HG03175 (cell line): ENCODE results near the gene ROBO1.

Source experiments
- ATAC-seq: cut with Tn5 transposase; IDR thresholded peaks from one replicate; pipeline ENCODE4 v1.9.1; 2021; ENCODE audit warnings: mild to moderate bottlenecking, moderate library complexity; ENCODE audit not compliant: unreplicated experiment

ROBO1 gene

DNA sequence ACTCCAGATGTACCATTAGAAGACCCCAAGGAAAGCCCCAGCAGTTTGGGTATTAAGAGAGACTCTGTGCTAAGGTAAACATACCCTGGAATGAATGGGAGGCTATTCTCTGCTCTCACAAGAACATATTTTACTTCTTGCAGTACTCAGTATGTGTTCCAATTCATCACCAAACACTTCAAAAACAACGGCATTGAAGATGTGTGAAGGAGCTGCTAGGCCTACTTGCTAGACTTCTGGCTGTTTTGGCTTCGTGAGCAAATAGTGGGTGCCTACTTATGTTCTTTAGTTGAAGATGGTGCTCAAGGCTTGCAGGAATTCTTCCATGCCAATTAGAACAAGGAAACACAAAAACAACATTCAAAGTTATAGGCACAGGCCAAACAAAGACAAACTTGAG lies 514.5 kb downstream of the ROBO1 start:
- ATAC-seq = no peak

DNA sequence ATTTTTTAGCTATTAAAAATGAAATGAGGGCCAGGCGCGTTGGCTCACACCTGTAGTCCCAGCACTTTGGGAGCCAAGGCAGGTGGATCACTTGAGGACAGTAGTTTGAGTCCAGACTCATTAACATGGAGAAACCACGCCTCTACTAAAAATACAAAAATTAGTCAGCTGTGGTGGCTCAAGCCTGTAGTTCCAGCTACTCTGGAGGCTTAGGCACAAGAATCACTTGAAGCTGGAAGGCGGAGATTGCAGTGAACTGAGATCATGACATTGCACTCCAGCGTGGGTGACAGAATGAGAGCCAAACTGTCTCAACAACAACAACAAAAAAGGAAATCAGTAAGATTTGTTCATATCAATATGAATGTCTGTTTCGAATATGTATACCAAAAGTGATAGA lies 517.1 kb downstream of the ROBO1 start:
- ATAC-seq = no peak

DNA sequence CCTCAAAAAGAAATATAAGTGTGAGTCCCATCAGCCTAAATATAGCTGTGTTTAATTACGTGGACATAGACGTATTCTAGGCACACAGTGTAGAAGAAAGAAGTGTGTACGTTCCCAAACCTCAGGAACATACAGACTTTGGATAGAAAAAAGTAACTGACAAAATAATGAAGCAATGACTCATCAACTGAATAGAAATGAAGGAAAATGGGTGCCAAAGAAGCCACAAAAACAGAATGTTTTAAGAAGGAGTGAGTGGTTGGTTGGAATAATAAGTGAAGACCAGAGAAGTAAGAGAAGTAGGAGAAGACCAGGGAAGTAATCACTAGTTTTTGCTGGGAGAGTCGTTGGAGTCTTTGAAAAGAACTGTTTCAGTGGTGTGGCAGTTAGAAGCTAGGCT lies 518.1 kb downstream of the ROBO1 start:
- ATAC-seq = no peak

DNA sequence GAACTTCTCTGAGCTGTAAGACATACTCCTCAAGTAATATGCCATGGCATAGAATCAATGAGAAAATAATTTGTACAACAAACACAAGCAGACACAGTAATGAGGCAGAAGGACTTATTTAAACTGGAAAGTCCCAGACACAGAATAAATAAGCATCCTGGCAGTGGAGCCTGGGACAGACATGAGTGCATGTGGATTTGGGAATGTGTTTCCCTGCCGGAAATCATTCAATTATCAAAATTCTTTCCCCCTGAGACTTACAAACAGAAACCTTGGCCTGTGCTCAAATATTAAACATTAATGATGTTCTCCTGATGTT lies 520.1 kb downstream of the ROBO1 start:
- no peak for ATAC-seq

DNA sequence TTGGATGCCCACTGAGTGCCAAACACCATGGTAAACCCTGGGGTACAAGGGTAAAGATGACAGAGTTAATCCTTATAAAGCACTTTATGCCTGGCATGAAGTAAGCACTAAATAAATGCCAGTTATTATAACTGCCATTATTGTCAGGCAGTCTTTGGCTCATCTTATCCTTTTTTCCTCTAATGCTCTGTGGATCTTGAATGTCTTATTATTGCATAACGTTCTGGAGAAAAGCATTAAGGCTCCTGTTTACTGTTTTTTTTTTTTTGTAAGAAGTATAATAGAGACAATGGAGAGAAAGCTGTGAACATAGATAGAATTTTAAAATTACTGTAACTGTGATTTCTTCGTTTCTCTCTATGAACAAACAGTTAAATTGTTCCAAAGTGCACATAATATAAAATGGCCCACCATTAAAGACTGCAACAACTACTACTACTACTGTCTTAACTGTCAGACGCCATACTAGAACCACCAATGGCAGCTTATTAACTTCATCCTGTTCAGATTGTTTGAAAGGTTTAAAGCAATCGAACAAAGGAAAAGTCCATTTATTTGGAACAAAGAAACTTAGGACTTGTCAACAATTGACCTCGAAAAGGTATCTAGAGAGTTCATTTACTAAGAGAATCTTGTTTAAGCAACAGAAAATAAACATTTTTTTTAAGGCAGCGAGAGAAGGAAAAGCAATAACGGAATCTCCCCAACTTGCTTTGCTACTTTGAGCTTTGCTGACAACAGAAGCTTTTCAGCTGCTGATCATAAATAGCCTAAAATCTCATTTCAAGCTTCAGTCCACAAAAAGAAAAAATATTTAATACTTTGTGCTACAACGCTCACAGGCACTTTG lies 520.7 kb downstream of the ROBO1 start:
- no peak for ATAC-seq

DNA sequence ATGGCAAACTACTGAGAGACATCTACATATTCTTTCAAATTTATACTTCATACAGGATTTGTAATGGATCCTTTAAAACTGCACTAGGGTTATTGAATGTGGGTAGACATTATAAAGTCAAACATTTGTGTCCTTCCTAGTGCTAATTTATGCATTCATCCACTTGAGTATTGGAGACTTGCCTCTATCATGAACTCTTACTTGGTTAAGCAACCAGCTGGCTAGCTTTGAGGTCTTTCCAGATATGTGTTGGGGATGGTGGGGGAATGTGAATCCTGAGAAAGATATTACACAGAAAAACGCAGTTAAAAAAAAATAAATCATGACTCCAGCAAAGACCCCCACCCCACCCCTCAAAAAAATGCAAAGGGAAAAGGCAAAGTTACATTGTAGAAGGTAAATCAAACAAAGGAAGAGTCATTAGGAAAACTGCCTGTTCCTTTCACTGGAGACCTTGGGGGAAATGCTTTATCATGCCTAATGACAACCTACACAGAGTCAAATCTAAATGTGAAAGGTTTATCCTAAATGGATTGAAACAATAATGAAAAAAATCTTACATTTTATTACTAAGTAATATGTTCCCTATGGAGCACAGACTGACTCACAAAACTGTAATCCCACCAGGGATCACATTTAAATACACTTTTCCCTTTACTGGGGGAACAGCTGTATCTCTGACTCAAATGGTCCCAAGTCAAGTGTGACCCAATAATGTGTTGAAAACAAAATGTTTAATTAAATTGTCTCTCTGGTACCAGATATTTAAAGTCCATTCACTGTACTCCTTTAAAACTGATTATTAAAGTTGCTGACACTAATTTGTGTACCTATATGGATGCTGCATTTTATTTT lies 522.3 kb downstream of the ROBO1 start:
- ATAC-seq = no peak

DNA sequence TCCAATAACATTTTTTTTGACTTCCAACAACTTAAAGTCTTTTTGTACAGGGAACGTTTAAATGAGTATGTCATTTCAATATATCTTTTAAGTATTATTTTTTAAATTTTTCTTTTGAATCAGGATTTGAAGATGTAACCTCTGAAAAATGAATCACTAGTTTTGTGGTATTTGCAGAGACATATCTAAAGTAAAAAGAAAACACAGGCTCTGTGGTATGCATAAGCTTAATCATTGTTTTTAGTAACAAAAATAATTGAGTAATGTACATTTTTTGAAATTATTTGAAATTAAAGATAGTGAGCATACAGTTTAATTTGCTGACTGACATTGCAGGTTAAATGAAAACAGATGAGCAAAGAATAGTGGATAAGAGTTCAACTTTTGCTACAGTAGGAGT lies 531.3 kb downstream of the ROBO1 start:
- no peak for ATAC-seq

DNA sequence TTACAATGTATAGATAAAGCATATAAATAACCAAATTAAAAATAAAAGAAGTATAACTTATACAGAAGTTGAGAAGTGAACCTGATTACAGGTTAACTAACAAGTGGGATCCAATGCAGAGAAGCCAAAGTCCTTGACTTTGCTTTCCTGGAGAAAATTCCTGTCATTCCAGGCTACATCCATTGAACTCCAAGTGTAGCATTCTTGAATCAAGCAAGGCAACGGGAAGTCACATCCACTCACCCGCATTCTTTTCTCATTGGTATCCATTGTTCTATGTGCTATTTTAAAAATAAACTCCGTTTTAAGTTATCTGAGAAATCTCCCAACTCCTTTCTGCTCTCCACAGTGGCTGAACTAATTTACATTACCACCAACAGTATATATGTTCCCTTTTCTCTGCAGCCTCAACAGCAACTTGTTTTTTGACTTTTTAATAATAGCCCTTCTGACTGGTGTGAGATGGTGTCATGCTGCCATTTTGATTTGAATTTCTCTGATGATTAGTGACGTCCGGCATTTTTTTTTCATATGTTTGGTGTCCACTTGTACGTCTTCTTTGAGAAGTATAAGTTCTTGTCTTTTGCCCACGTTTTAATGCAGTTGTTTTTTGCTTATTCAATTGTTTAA lies 534.3 kb downstream of the ROBO1 start:
- ATAC-seq = no peak

DNA sequence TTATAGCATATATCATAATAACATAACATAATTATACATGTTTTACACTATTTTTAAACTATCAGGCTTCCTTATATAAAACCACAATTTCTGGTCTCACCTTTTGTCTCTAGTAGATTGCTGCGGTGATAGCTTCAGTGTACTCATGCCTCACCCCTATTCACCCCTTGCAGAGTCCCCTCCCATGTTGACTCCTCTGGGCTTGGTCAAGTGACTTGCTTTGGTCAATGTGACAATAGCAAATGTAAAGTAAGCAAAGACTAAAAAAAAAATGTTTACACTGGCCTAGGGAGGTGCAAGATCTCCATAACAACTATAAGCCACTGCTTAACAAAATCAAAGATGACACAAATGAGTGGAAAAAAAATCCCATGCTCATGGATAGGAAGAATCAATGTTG lies 537.5 kb downstream of the ROBO1 start:
- no peak for ATAC-seq

DNA sequence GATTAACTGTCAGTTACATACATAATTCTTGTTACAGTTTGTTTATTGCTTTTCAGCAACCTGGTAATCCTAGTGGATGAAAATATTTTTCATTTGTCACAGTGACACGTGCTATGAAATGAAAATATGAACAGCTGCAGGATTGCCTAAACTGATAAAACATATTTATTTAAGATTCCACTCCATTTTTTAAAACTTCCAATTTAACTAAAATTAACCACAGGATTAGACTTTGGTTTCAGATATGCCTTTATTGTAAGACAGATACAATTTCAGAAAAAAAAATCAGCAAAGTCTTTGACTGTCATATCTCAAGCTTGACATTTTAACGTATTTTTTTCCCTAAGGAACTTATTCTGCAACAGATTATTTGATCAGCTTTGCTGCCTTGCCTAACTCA lies 550.7 kb downstream of the ROBO1 start:
- ATAC-seq = no peak

DNA sequence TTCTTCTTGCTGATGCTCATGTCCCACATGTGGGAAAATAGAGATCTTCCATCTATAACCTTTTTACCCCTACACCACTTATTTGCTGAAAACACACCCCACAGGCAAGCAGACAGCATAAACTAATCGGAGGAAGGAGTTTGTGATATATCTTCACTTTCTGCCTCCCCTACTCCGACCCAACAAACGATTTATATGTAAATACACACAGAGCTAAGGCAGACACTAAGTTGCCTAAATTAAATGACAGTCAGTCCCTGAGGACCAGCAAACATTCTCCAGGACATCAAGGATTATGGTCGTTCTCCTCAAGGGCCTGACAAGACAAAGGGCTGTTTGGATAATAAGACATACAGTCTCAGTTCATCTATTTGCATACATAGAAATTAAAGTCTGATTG lies 552.5 kb downstream of the ROBO1 start:
- no peak for ATAC-seq

DNA sequence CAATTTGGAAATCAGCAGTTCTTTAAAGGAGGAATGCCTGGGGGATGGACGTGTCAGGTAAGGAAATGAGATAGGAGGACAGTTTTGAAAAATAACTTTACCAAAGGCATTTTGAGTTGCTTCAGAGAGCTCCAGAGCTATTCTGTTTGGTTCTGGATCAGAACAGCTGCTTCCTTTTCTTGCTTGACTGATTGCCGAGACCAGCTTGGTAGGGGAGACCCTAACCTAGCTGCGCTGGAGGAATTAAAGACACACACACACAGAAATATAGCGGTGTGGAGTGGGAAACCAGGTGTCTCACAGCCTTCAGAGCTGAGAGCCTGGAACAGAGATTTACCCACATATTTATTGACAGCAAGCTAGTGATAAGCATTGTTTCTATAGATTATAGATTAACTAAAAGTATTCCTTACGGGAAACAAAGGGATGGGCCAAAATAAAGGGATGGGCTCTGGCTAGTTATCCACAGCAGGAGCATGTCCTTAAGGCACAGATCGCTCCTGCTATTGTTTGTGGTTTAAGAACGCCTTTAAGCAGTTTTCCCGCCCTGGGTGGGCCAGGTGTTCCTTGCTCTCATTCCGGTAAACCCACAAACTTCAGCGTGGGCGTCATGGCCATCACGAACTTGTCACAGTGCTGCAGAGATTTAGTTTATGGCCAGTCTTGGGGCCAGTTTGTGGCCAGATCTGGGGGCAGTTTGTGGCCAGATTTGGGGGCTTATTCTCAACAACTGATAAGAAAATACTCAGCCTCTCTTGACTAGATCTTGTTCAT lies 556.0 kb downstream of the ROBO1 start:
- ATAC-seq = no peak

DNA sequence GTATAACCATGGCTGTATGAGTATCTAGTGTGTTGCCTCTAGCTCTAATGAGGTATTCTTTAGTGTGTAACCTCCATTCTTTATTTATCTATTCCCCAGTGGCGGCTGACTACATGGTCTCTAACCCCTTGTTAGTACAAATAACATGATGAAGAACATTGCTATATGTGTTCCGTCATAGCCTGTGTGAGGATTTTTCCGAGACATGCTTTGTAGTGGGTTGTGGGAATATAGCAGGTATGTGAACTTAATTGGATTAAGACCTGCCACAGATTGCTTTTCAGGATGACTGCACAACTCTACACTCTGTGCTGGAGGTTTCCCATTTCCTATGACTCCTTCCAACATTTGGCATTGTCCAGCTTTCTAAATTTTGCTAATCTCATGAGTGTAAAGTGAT lies 563.4 kb downstream of the ROBO1 start:
- no peak for ATAC-seq

DNA sequence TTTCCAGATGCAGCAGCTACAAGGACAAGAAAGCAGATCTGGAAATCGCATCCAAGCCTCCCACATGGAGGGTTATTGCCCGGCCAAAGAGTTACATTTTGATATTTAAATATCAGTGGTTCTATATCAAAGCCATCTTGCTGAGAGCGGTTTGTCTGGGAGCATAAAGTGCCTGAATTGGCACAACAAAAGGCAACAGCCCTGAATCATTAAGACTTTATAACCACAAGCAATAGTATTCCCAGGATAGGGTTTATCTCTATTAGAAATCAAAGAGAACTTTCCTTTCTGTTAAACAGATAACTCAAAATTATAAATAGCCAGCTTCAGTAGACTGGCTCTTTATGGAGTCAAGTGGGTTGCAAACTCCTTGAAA lies 564.7 kb downstream of the ROBO1 start:
- ATAC-seq = no peak

DNA sequence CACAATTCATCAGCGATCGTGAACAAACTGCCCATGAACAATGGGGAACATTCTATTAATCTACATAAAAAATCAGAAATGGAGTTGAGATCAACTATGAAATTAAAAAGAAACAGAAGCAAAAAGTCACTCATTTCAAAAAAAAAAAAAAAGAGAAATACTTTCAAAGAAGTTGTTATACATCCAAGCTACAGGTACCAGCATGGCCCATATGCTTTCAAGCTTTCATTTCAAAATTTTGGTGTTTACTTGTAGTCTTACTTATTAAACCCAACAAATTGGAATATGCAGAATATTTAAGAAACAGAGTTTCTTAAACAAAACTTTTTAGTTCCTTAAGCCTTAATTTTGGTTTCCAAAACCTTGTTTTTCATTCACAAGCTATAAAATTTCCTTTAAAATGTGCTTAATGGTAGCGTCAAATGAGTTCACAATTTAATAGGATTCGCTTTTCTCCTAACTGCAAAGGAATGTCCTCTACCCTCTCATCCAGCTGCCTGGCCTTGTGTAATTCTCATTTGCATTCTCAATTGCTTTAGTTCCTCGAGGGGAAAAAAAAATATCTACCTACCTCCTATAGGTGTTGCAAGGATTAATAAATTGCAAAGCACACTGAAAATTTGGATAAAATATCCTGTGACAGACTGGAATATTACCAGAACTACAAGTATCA lies 565.2 kb downstream of the ROBO1 start:
- no peak for ATAC-seq

DNA sequence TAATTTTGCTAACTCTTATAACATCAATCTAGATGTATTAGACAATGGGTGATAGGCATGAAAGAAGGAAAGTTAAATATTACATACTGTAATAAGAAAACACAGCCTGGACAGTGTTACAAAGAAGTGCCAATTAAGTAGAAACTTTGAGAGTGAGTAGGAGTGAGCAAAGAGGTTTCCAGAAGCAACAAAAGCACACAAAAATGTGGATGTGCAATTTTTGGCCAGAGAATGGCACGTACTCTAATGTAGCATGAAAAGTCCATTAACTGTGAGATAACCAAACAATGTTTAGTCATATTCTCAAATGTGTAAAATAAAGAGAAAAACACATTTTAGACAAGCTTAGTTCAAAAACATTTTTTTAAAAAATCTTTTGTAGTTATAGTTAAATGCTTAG lies 567.3 kb downstream of the ROBO1 start:
- no peak for ATAC-seq

DNA sequence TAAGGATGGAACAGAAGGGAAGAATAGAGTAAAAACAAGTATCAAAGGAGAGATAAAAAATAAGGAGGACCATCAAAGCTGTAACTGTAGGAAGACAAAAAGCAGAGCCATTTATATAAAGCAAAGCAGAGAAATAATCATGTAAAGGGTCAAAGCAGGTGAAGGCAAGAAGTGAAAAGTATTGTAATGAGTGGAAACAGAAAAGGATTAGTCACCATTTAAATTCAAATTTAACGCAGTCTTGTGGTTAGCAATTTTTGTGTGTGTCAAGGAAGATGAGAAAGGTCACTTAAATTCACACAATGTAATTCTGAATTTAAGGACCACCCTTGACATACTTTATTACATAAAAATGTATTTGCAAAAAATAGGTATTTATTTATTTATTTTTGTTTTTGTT lies 567.8 kb downstream of the ROBO1 start:
- ATAC-seq = no peak

DNA sequence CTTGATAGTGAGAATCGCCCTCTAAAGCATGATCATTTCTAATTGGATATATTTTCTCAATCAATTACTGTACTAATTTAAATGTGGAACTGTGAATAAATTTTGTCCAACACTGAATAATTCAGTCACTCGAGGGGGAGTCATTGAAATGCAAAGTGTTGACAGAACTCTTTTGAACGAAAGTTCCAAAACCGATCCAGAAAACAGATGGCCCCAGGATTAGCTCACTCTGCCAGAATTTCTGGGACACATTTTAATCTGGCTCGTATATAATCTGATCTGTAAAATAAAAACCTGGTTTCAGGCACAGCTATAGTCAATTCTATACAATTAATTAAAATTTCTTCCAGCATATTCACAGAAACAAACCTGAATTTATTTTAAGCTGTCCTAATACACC lies 580.4 kb downstream of the ROBO1 start:
- ATAC-seq = no peak

DNA sequence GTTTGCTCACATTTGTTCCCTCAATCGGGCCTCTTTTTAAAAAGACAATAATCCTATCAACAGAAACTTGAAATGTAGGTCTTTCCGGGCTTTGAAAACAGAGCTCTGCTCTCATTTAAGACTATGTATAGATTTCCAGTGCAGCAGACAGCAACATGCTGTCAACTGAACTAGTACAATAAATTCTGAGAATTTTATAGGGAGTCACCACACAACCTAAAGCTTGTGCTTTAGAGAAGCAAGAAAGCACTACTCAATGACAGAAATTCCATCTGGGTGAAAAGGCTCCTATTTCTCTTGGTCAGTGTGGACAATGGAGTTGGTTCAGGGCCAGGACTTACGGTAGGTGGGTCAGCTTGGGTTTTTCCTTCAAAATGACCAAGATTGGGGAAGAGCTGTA lies 583.5 kb downstream of the ROBO1 start:
- no peak for ATAC-seq

DNA sequence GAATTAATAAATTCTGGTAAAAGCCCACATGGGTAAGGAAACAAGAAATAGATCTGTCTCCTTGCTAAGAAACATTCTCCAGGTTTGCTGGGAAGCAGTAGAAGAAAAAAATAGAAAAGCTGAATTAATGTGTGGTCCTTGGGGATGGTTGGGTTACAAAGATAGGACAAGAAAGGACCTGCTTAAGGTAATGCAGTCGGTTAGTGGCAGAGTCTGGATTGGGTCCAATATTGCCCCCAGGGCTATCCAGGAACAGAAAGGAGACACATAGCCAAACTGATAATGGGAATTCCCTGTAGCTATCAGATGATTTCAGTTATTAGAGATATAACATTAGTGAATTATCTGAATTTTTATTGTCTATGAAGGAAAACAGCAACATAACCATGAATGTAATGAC lies 584.3 kb downstream of the ROBO1 start:
- ATAC-seq = no peak
